ENCODE data around the gene HSPA12A.

The HSPA12A gene

DNA sequence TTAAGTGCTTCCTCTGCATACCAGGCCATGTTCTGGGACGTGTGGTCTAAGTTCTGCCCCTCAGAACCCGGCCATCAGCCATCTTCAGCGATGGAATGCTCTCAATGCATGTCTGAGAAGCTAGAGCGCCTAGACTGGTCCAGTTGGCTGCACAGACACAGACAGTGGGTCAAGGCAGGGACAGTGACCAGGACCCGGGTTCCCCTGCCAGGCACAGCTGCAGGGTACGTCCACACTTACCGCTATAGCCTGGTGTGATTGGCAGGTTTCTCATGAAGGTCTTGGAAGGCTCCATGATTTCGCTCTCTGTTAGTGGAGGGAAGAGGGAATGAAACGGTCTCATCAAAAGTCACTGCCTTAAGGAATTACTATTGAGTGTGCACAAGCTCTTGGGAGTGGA, 74.3 kb downstream of the HSPA12A start:
- no peaks in the 10 kb centered on the region for H3F3A ChIP-seq (ENCODE audit: insufficient read depth, low read length)
- H4K20me1 ChIP-seq (ENCODE audit: insufficient read depth, low read length), result no peaks in the 10 kb centered on the region
- no peaks in the 10 kb centered on the region for H3K27me3 ChIP-seq (replicated peaks; ENCODE audit: insufficient read depth, low read length)
- no peaks in the 10 kb centered on the region for H3K79me2 ChIP-seq (ENCODE audit: low read length)
- no peak overlapping the region for H2AFZ ChIP-seq (ENCODE audit: low read length)
- no peak overlapping the region for H3K4me2 ChIP-seq (ENCODE audit: low read depth, low read length)
- no peak for TF ChIP-seq EZH2 (optimal IDR thresholded peaks at IDR 0.05; ENCODE audit: low read depth, low read length)
- TF ChIP-seq EZH2phosphoT487 (IDR thresholded peaks at IDR 0.05; ENCODE audit: low read length), result no peak
- no peak for TF ChIP-seq CTCF (IDR thresholded peaks at IDR 0.05; ENCODE audit: low read length)
- no peak overlapping the region for H3K4me3 ChIP-seq (ENCODE audit: low read length)
- H3K4me1 ChIP-seq (ENCODE audit: low read length), result no peaks in the 10 kb centered on the region
- H3K9me3 ChIP-seq (replicated peaks; ENCODE audit: insufficient read depth, low read length), result no peaks in the 10 kb centered on the region
- H3K27ac ChIP-seq (ENCODE audit: low read length), result no peak overlapping the region
- no peak overlapping the region for H3K9ac ChIP-seq (ENCODE audit: low read length)
- H3K9me2 ChIP-seq (replicated peaks; ENCODE audit: insufficient read depth, low read length), result no peaks in the 10 kb centered on the region
- no peak for DNase-seq
- H3K36me3 ChIP-seq (replicated peaks; ENCODE audit: insufficient read depth, low read length), result no peaks in the 10 kb centered on the region

DNA sequence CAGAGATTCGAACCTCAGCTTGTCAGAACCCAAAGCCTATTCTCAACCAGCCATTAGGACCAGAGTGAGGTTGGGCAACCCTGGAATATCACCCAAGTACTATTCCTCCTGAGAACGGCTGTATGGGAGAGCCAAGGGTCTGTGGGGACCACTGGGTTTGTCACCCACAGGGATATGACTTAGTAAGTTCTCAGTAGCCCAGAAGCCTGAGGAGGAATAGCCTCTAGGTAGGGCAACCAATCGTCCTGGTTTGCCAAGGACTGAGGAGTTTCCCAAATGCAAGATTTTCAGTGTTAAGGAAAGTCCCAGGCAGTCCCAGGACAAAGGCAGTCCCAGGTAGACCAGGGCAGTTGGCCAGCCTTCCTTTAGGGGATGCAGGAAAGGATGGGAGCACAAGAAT, 74.9 kb downstream of the HSPA12A start:
- Histone ChIP-seq H4K20me1 (ENCODE audit: insufficient read depth, low read length) (no peaks in the 10 kb centered on the region), H3K4me1 (ENCODE audit: low read length) (no peaks in the 10 kb centered on the region), H3F3A (ENCODE audit: insufficient read depth, low read length) (no peaks in the 10 kb centered on the region), H3K9me2 (replicated peaks; ENCODE audit: insufficient read depth, low read length) (no peaks in the 10 kb centered on the region), H3K9ac (ENCODE audit: low read length) (no peak overlapping the region), H3K4me2 (ENCODE audit: low read depth, low read length) (no peak overlapping the region), H2AFZ (ENCODE audit: low read length) (no peak overlapping the region), H3K79me2 (ENCODE audit: low read length) (no peaks in the 10 kb centered on the region), H3K27me3 (replicated peaks; ENCODE audit: insufficient read depth, low read length) (no peaks in the 10 kb centered on the region), H3K9me3 (replicated peaks; ENCODE audit: insufficient read depth, low read length) (no peaks in the 10 kb centered on the region), H3K36me3 (replicated peaks; ENCODE audit: insufficient read depth, low read length) (no peaks in the 10 kb centered on the region), H3K4me3 (ENCODE audit: low read length) (no peak overlapping the region), H3K27ac (ENCODE audit: low read length) (no peak overlapping the region)
- TF ChIP-seq EZH2phosphoT487 (IDR thresholded peaks at IDR 0.05; ENCODE audit: low read length), result no peak
- TF ChIP-seq EZH2 (optimal IDR thresholded peaks at IDR 0.05; ENCODE audit: low read depth, low read length), result no peak
- no peak for TF ChIP-seq CTCF (IDR thresholded peaks at IDR 0.05; ENCODE audit: low read length)
- DNase-seq, result no peak

GRCh38 chr10:116665541-116666125, 76.7 kb downstream of the HSPA12A start:
- Histone ChIP-seq H2AFZ (ENCODE audit: low read length) (no peak overlapping the region), H3K9me3 (replicated peaks; ENCODE audit: insufficient read depth, low read length) (no peaks in the 10 kb centered on the region), H3K27ac (ENCODE audit: low read length) (no peak overlapping the region), H3K79me2 (ENCODE audit: low read length) (no peaks in the 10 kb centered on the region), H3K9ac (ENCODE audit: low read length) (no peak overlapping the region), H3F3A (ENCODE audit: insufficient read depth, low read length) (no peaks in the 10 kb centered on the region), H3K36me3 (replicated peaks; ENCODE audit: insufficient read depth, low read length) (no peaks in the 10 kb centered on the region), H3K4me2 (ENCODE audit: low read depth, low read length) (no peak overlapping the region), H3K27me3 (replicated peaks; ENCODE audit: insufficient read depth, low read length) (no peaks in the 10 kb centered on the region), H3K4me3 (ENCODE audit: low read length) (no peak overlapping the region), H3K4me1 (ENCODE audit: low read length) (no peaks in the 10 kb centered on the region), H4K20me1 (ENCODE audit: insufficient read depth, low read length) (no peaks in the 10 kb centered on the region), H3K9me2 (replicated peaks; ENCODE audit: insufficient read depth, low read length) (no peaks in the 10 kb centered on the region)
- TF ChIP-seq CTCF (IDR thresholded peaks at IDR 0.05; ENCODE audit: low read length) (no peak), EZH2phosphoT487 (IDR thresholded peaks at IDR 0.05; ENCODE audit: low read length) (no peak), EZH2 (optimal IDR thresholded peaks at IDR 0.05; ENCODE audit: low read depth, low read length) (no peak)
- no peak for DNase-seq

Data from MM.1S (cell line).